Stimulated activated CD4-positive, alpha-beta T cell treated with anti-CD3 and anti-CD28 coated beads, TNF-alpha, amount 100 ng/mL, for 48 hours (primary cell): Measurements from ENCODE around the gene PLLP.

ENCODE experiments used
- DNase-seq, 3 donors: peaks; one replicate each; pipeline ENCODE4 v3.0.0-alpha.2; 2020; ENCODE audit warnings: low read depth in 3 of 3

PLLP gene

DNA sequence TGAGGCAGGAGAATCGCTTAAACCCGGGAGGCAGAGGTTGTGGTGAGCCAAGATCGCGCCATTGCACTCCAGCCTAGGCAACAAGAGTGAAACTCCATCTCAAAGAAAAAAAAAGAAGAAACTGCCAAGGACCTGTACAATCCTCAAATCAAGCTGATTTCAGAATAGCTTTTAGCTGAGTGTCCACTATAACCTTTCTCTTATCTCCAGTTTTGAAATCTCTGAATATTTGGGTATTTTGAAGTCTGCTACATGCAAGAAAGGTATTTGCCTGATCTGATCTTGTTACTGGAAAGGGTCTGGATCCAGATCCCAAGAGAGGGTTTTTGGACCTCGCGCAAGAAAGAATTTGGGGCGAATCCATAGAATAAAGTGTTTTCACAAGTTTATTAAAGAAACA is 58.5 kb downstream of the PLLP start:
- no peak for DNase-seq

DNA sequence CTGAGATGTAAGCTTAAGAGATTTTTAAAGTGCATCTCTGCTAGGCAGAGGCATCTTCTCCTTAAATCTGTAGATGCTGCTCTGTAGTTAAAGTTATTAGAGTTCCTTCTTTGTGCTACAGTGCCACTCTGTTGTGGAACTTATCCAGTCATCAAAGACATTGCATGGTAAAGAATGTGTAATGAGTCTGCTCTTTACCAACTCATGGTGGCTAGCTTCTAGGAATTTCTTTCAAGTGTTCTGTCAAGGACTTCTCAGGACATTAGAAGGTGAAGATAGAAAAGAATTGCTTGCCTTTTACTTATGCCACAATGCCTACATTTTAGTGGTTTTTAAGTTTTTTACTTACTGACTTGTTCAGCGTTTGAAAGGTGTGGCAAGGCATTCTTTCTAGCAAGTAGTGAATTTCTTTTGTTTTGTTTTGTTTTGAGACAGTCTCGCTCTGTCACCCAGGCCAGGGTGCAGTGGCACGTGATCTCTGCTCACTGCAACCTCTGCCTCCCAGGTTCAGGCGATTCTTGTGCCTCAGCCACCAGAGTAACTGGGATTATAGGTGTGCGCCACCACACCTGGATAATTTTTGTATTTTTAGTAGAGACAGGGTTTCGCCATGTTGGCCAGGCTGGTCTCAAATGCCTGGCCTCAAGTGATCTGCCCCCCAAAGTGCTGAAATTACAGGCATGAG is 59.7 kb downstream of the PLLP start:
- DNase-seq, result no peak

DNA sequence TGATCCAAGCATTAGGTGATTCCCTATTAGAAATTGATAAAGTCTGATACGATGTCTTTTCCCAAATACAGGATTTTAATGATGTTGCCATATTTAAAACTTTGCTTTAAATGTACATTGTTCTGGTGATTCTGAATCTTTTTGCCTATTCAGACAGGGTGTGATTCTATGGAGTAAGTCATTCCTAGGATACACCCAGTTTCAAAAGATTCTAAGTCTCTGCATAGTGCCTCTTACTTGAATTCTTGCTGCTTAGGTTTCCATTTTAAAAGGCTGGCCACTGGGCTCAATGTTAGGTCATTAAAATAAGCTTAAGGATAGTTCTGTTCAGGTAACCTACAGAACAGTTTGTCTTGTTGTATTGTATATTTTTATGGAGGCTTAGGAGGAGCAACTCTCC is 61.4 kb downstream of the PLLP start:
- no peak for DNase-seq

DNA sequence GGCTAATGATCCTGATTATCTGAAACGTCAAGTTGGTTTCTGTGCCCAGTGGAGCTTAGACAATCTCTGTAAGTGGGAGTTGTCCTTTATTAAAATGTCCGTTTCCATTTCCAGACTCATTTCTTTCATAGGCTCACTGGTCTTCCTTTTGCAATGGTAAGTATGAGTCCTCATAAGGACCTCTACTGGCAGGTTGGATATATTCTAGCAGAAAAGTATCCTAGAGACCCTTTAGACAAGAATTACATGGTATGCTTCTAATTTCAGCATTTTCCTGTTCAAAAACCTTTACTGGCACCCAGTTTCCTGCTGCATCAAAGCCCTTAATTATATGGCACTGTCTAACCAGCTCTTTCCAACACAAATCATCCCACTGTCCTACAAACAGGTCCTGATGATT is 67.5 kb downstream of the PLLP start:
- no peak for DNase-seq

DNA sequence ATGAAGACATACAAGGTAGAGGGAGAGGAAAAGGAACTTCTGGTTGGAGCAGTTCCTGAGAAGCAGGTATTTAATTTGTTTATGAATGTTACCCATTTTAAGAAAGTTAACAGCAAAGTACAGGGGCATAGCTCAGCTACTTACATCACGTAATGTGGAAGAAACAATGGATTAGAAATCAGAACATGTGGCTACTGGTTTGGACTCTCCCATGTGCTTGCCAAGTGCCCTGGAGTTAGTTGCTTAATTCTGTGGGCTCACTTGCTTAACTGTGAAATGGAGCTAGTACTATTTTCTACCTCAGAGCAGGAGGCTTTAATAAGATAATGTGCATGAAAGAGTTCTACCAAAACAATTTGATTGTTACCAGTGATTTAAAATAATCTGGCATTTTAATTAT is 71.0 kb downstream of the PLLP start:
- no peak for DNase-seq

DNA sequence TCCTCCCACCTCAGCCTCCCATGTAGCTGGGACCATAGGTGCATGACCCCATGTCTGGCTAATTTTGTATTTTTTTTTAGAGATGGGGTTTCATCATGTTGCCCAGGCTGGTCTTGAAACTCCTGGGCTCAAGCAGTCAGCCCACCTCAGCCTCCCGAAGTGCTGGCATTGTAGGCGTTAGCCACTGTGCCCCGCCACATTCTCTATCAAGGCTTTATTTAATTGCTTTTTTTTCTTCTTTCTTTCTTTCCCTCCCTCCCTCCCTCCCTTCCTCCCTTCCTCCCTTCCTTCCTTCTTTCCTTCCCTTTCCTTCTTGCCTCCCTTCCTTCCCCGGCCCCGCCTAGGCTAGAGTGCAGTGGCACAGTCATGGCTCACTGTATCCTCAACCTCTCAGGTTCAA is 74.7 kb downstream of the PLLP start:
- no peak for DNase-seq

DNA sequence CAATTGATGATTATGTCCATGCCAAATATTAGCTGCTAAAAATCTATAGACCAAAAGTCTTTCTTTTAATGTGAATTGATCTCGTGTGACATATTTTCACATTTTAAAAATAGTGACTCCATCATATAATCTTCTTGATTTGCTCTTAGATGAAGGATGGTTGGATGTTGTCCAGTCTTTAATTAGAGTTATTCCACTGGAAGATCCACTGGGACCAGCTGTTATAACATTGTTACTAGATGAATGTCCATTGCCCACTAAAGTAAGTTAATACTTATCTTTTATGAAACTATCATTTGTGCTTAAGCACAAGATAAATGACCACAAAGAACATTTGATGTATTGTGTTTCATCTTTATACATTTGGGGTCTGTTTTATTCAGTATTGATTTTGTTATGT is 75.5 kb downstream of the PLLP start:
- no peak for DNase-seq
